GM12864 (cell line): ENCODE results near the gene FAM118A.

Source experiments
- DNase-seq: peaks from one replicate; pipeline ENCODE4 v3.0.0-alpha.2; 2011; ENCODE audit warnings: low read depth
- H3K4me3 ChIP-seq: 2 replicates; pipeline ENCODE4 v1.5.1; 2011; ENCODE audit warnings: mild to moderate bottlenecking, low read depth, low read length, control low read depth
- CTCF ChIP-seq: IDR thresholded peaks from 2 replicates; pipeline ENCODE4 v1.5.1; 2011; ENCODE audit warnings: low read depth, mild to moderate bottlenecking, moderate library complexity, low read length, control low read depth, inconsistent platforms; ENCODE audit errors: missing control alignments

The FAM118A gene

GRCh38 chr22:45285263-45286058 lies 24.3 kb upstream of the FAM118A start:
- no peak overlapping the region for H3K4me3 ChIP-seq
- TF ChIP-seq CTCF = no peak
- DNase-seq = no peak

GRCh38 chr22:45286854-45287551 lies 22.7 kb upstream of the FAM118A start:
- no peak for DNase-seq
- no peak for TF ChIP-seq CTCF
- no peak overlapping the region for H3K4me3 ChIP-seq

- no peak overlapping the region for H3K4me3 ChIP-seq
- no peak for TF ChIP-seq CTCF
- no peak for DNase-seq
Observed at GRCh38 chr22:45290410-45290936, 19.3 kb upstream of the FAM118A start.

GRCh38 chr22:45291061-45291930 lies 18.4 kb upstream of the FAM118A start:
- DNase-seq = no peak
- no peak overlapping the region for H3K4me3 ChIP-seq
- no peak for TF ChIP-seq CTCF

GRCh38 chr22:45291931-45292290 lies 17.8 kb upstream of the FAM118A start:
- no peak for DNase-seq
- no peak for TF ChIP-seq CTCF

GRCh38 chr22:45292731-45293442 lies 16.8 kb upstream of the FAM118A start:
- no peak for DNase-seq
- TF ChIP-seq CTCF = no peak
- no peak overlapping the region for H3K4me3 ChIP-seq

More at GRCh38 chr22:45291931-45292290, 17.8 kb upstream of the FAM118A start:
- H3K4me3 ChIP-seq = no peak overlapping the region
